Fibroblast of pulmonary artery (primary cell): ENCODE results near the gene IGF2BP1.
"Not testable (repeated sequence)": the region's sequence is repeated elsewhere in the genome, so short reads cannot be mapped to it uniquely, and the experiment has no call there.

Experiments used
- DNase-seq: peaks from one replicate; pipeline ENCODE4 v3.0.0-alpha.2; 2010; ENCODE audit warnings: low read depth
- H3K4me3 ChIP-seq: replicated peaks from 2 replicates; pipeline ENCODE4 v1.5.1; 2011; ENCODE audit warnings: low read depth, mild to moderate bottlenecking, control low read depth, low read length, moderate library complexity
- CTCF ChIP-seq: IDR thresholded peaks from 2 replicates; pipeline ENCODE4 v1.5.1; 2011; ENCODE audit warnings: mild to moderate bottlenecking, control low read depth, low read length, inconsistent platforms; ENCODE audit errors: missing control alignments

Gene IGF2BP1

GRCh38 chr17:49001671-49002070 is 4.5 kb downstream of the IGF2BP1 start:
- peak overlapping the region; percentile 85 for H3K4me3 ChIP-seq
- no peak for DNase-seq
- no peak for TF ChIP-seq CTCF

- TF ChIP-seq CTCF: no peak
- DNase-seq: no peak
- no peak overlapping the region for H3K4me3 ChIP-seq
Measured at GRCh38 chr17:49002331-49002730, 5.1 kb downstream of the IGF2BP1 start.

- H3K4me3 ChIP-seq: no peak overlapping the region
- DNase-seq: no peak
- TF ChIP-seq CTCF: no peak
Measured at GRCh38 chr17:49002766-49003165, 5.6 kb downstream of the IGF2BP1 start.

- peak; percentile 49 for DNase-seq
- TF ChIP-seq CTCF: no peak
- H3K4me3 ChIP-seq: peak overlapping the region; percentile 62
Measured at GRCh38 chr17:49003557-49004511, 6.6 kb downstream of the IGF2BP1 start.

GRCh38 chr17:49005140-49005539 is 8.0 kb downstream of the IGF2BP1 start:
- no peak for TF ChIP-seq CTCF
- H3K4me3 ChIP-seq: no peak overlapping the region
- no peak for DNase-seq

- DNase-seq, H3K4me3 ChIP-seq: not testable (repeated sequence)
Measured at GRCh38 chr17:49008908-49009307, 11.7 kb downstream of the IGF2BP1 start.

- H3K4me3 ChIP-seq: no peak overlapping the region
- DNase-seq: no peak
- no peak for TF ChIP-seq CTCF
Measured at GRCh38 chr17:49012769-49013255, 15.6 kb downstream of the IGF2BP1 start.
